SK-N-SH treated with all-trans-retinoic acid at 6 μM for 48 hours (cell line): Measurements from ENCODE around the gene KNDC1.

Experiments
- ATAC-seq: fragments of 200-7000 bp; cut with Tn5 transposase; 3 replicates; pipeline ENCODE4 v1.9.1; 2020; ENCODE audit warnings: mild to moderate bottlenecking, moderate library complexity
- ARNTL ChIP-seq: fragments of 450-650 bp; formaldehyde crosslinking; IDR thresholded peaks from 2 replicates; pipeline ENCODE4 v1.5.0; 2020; ENCODE audit warnings: low read depth, mild to moderate bottlenecking, moderate library complexity, borderline replicate concordance
- BACH2 ChIP-seq: fragments of 250-450 bp; sonication (Bioruptor Pico); IDR thresholded peaks from 2 replicates; pipeline ENCODE4 v1.9.0; 2021; ENCODE audit warnings: mild to moderate bottlenecking, borderline replicate concordance
- ESRRG ChIP-seq: fragments of 250-450 bp; sonication (Bioruptor Pico); IDR thresholded peaks from 2 replicates; pipeline ENCODE4 v1.6.1; 2021; ENCODE audit warnings: mild to moderate bottlenecking
- GLIS3 ChIP-seq: fragments of 250-450 bp; sonication (Bioruptor Pico); IDR thresholded peaks from 2 replicates; pipeline ENCODE4 v1.5.0; 2020; ENCODE audit warnings: mild to moderate bottlenecking, moderate library complexity
- ISL1 ChIP-seq: fragments of 250-450 bp; sonication (Bioruptor Pico); IDR thresholded peaks from 2 replicates; pipeline ENCODE4 v2.1.2; 2022; ENCODE audit warnings: mild to moderate bottlenecking, moderate library complexity
- OSR1 ChIP-seq: fragments of 250-450 bp; sonication (Bioruptor Pico); IDR thresholded peaks from 2 replicates; pipeline ENCODE4 v1.8.0; 2022; ENCODE audit warnings: moderate library complexity, mild to moderate bottlenecking, inconsistent platforms
- PATZ1 ChIP-seq: fragments of 250-450 bp; sonication (Bioruptor Pico); IDR thresholded peaks from 2 replicates; pipeline ENCODE4 v1.8.0; 2020; ENCODE audit warnings: mild to moderate bottlenecking, moderate library complexity, borderline replicate concordance
- PPARA ChIP-seq: fragments of 250-450 bp; sonication (Bioruptor Pico); IDR thresholded peaks from 2 replicates; pipeline ENCODE4 v1.5.0; 2020; ENCODE audit warnings: mild to moderate bottlenecking, borderline replicate concordance
- RARB ChIP-seq: fragments of 250-450 bp; sonication (Bioruptor Pico); IDR thresholded peaks from 2 replicates; pipeline ENCODE4 v1.8.0; 2021; ENCODE audit warnings: mild to moderate bottlenecking, moderate library complexity
- SNAI2 ChIP-seq: fragments of 250-450 bp; sonication (Bioruptor Pico); IDR thresholded peaks from 2 replicates; pipeline ENCODE4 v1.5.0; 2020; ENCODE audit warnings: mild to moderate bottlenecking, moderate library complexity
- TCF4 ChIP-seq: fragments of 250-450 bp; sonication (Bioruptor Pico); IDR thresholded peaks from 2 replicates; pipeline ENCODE4 v1.8.0; 2021; ENCODE audit warnings: mild to moderate bottlenecking, moderate library complexity, borderline replicate concordance
- TOX ChIP-seq: fragments of 250-450 bp; sonication (Bioruptor Pico); IDR thresholded peaks from 2 replicates; pipeline ENCODE4 v1.8.0; 2021; ENCODE audit warnings: mild to moderate bottlenecking, moderate library complexity, borderline replicate concordance
- ZC3H10 ChIP-seq: fragments of 250-450 bp; sonication (Bioruptor Pico); IDR thresholded peaks from 2 replicates; pipeline ENCODE4 v1.5.1; 2021; ENCODE audit warnings: mild to moderate bottlenecking, moderate library complexity
- ZFP3 ChIP-seq: fragments of 250-450 bp; sonication (Bioruptor Pico); IDR thresholded peaks from 2 replicates; pipeline ENCODE4 v1.5.0; 2020; ENCODE audit warnings: mild to moderate bottlenecking, moderate library complexity
- ZFP30 ChIP-seq: fragments of 450-650 bp; formaldehyde crosslinking; IDR thresholded peaks from 2 replicates; pipeline ENCODE4 v1.5.0; 2022; ENCODE audit warnings: mild to moderate bottlenecking, moderate library complexity
- ZNF565 ChIP-seq: fragments of 450-650 bp; formaldehyde crosslinking; conservative IDR thresholded peaks from 2 replicates; pipeline ENCODE4 v1.5.0; 2020; ENCODE audit warnings: low read depth, mild to moderate bottlenecking, moderate library complexity
- ZNF70 ChIP-seq: fragments of 450-650 bp; formaldehyde crosslinking; IDR thresholded peaks from 2 replicates; pipeline ENCODE4 v1.5.0; 2020; ENCODE audit warnings: mild to moderate bottlenecking, moderate library complexity
- ZNF8 ChIP-seq: fragments of 450-650 bp; formaldehyde crosslinking; IDR thresholded peaks from 2 replicates; pipeline ENCODE4 v1.5.0; 2020; ENCODE audit warnings: mild to moderate bottlenecking, moderate library complexity
- TF ChIP-seq, protein P1 (sequence below): fragments of 250-450 bp; sonication (Bioruptor Pico); IDR thresholded peaks from 2 replicates; pipeline ENCODE4 v1.8.0; 2021; ENCODE audit warnings: low read depth, mild to moderate bottlenecking, moderate library complexity, borderline replicate concordance
- TF ChIP-seq, protein P2 (sequence below): fragments of 250-450 bp; sonication (Bioruptor Pico); IDR thresholded peaks from 2 replicates; pipeline ENCODE4 v1.5.0; 2020; ENCODE audit warnings: mild to moderate bottlenecking, moderate library complexity
- TF ChIP-seq, protein P3 (sequence below): fragments of 250-450 bp; sonication (Bioruptor Pico); IDR thresholded peaks from 2 replicates; pipeline ENCODE4 v1.5.1; 2021; ENCODE audit warnings: mild to moderate bottlenecking, moderate library complexity

KNDC1 gene

DNA sequence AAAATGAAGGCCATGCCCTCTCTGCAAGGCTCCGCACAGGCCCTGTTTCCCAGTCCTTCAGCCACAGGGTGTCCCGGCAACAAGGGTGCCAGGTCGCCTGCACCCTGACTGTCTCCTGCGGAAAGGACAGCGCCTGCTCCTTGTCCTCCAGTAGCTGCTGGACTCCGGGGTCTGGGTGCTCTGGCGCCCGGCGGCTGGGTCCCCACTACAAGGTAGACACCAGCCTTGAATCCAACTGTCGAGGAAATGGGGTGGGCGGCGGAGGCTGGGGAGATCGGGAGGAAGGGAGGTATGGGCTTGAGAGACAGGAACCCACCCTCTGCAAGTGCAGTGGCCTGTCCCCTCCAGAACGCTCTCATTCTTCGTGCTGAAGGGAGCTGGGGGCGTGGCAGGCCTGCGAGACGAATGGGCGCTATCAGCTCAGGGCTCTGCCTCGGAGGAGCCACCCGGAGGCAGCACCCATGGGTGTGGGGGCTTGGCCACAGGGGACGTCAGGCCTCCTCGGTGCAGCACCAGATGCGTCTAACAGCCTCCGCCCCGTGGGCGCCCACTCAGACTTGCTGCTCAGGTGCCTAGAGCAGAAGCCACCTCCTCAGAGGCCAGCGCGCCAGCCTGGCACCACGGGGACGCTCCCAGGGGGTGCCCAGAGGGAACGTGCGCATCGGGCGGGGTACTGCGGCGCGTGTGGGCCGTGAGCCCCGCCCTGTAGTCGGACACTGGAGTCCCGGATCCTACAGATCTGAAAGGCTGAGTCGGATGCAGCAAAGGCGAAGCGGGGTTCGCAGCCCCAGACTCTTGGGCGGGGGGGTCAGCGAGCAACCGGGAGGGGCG lies 101.1 kb downstream of the KNDC1 start:
- TF ChIP-seq SNAI2 (no peak), ESRRG (no peak), ZNF8 (CRISPR knock-in tag) (no peak), ZC3H10 (CRISPR knock-in tag) (no peak), TOX (CRISPR knock-in tag) (no peak), ZNF565 (CRISPR knock-in tag) (no peak), ISL1 (CRISPR knock-in tag) (no peak), OSR1 (CRISPR knock-in tag) (no peak), ZNF70 (no peak)
- peak; percentile 35 for ATAC-seq

GRCh38 chr10:133261726-133262325 lies 101.8 kb downstream of the KNDC1 start:
- TF ChIP-seq TCF4 (no peak), TOX (CRISPR knock-in tag) (no peak), SNAI2 (no peak), BACH2 (CRISPR knock-in tag) (no peak), ISL1 (CRISPR knock-in tag) (no peak), ZNF70 (no peak)
- TF ChIP-seq, protein P1, sequence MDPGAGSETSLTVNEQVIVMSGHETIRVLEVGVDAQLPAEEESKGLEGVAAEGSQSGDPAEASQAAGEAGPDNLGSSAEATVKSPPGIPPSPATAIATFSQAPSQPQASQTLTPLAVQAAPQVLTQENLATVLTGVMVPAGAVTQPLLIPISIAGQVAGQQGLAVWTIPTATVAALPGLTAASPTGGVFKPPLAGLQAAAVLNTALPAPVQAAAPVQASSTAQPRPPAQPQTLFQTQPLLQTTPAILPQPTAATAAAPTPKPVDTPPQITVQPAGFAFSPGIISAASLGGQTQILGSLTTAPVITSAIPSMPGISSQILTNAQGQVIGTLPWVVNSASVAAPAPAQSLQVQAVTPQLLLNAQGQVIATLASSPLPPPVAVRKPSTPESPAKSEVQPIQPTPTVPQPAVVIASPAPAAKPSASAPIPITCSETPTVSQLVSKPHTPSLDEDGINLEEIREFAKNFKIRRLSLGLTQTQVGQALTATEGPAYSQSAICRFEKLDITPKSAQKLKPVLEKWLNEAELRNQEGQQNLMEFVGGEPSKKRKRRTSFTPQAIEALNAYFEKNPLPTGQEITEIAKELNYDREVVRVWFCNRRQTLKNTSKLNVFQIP (CRISPR knock-in tag): no peak
- TF ChIP-seq, protein P2, sequence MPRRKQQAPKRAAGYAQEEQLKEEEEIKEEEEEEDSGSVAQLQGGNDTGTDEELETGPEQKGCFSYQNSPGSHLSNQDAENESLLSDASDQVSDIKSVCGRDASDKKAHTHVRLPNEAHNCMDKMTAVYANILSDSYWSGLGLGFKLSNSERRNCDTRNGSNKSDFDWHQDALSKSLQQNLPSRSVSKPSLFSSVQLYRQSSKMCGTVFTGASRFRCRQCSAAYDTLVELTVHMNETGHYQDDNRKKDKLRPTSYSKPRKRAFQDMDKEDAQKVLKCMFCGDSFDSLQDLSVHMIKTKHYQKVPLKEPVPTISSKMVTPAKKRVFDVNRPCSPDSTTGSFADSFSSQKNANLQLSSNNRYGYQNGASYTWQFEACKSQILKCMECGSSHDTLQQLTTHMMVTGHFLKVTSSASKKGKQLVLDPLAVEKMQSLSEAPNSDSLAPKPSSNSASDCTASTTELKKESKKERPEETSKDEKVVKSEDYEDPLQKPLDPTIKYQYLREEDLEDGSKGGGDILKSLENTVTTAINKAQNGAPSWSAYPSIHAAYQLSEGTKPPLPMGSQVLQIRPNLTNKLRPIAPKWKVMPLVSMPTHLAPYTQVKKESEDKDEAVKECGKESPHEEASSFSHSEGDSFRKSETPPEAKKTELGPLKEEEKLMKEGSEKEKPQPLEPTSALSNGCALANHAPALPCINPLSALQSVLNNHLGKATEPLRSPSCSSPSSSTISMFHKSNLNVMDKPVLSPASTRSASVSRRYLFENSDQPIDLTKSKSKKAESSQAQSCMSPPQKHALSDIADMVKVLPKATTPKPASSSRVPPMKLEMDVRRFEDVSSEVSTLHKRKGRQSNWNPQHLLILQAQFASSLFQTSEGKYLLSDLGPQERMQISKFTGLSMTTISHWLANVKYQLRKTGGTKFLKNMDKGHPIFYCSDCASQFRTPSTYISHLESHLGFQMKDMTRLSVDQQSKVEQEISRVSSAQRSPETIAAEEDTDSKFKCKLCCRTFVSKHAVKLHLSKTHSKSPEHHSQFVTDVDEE (CRISPR knock-in tag): no peak
- TF ChIP-seq, all 23 proteins: peak for 0
- ATAC-seq: peak; percentile 44

GRCh38 chr10:133262696-133263095 lies 102.7 kb downstream of the KNDC1 start:
- ATAC-seq: no peak
- no peak for TF ChIP-seq ARNTL (CRISPR knock-in tag)
- TF ChIP-seq ISL1 (CRISPR knock-in tag): no peak
- no peak for TF ChIP-seq ZFP30 (CRISPR knock-in tag)
- no peak for TF ChIP-seq GLIS3 (CRISPR knock-in tag)
- no peak for TF ChIP-seq PATZ1 (CRISPR knock-in tag)
- no peak for TF ChIP-seq SNAI2
- TF ChIP-seq TCF4: no peak

DNA sequence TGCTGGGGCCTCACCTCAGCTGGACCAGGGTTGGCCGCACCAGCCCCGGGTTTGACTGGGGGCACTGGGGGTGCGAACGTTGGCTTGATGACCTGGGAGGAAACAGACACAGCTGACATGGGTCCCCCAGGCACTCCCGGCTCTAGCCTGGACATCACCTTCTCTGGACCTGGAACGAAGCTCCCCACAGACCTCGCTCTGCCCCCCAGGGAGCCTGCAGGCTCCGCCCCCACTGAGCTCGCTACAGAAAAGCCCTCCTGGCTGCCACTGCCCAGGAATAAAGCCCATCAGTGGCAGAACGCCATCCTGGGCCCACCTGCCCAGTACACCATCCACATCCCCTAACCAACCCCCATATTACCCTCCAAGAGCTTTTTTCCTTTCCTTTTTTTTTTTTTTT lies 103.7 kb downstream of the KNDC1 start:
- no peak for ATAC-seq
- TF ChIP-seq PPARA (CRISPR knock-in tag) (no peak), ZNF565 (CRISPR knock-in tag) (no peak), SNAI2 (no peak), RARB (no peak), TCF4 (no peak), TOX (CRISPR knock-in tag) (no peak)

GRCh38 chr10:133264461-133264860 lies 104.4 kb downstream of the KNDC1 start:
- no peak for ATAC-seq
- no peak for TF ChIP-seq BACH2 (CRISPR knock-in tag)
- no peak for TF ChIP-seq ZFP30 (CRISPR knock-in tag)
- no peak for TF ChIP-seq TOX (CRISPR knock-in tag)
- TF ChIP-seq, protein P1 (CRISPR knock-in tag): no peak
- TF ChIP-seq, protein P3, sequence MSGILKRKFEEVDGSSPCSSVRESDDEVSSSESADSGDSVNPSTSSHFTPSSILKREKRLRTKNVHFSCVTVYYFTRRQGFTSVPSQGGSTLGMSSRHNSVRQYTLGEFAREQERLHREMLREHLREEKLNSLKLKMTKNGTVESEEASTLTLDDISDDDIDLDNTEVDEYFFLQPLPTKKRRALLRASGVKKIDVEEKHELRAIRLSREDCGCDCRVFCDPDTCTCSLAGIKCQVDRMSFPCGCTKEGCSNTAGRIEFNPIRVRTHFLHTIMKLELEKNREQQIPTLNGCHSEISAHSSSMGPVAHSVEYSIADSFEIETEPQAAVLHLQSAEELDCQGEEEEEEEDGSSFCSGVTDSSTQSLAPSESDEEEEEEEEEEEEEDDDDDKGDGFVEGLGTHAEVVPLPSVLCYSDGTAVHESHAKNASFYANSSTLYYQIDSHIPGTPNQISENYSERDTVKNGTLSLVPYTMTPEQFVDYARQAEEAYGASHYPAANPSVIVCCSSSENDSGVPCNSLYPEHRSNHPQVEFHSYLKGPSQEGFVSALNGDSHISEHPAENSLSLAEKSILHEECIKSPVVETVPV (CRISPR knock-in tag): no peak
- no peak for TF ChIP-seq ZNF565 (CRISPR knock-in tag)
- no peak for TF ChIP-seq ARNTL (CRISPR knock-in tag)
- no peak for TF ChIP-seq GLIS3 (CRISPR knock-in tag)
- TF ChIP-seq RARB: no peak
- TF ChIP-seq PPARA (CRISPR knock-in tag): no peak
- no peak for TF ChIP-seq ZFP3 (CRISPR knock-in tag)
